Esophagus squamous epithelium (tissue), 5 donors: ENCODE measurements around the gene GLYATL1B. TPM values are rescaled to one million over a fixed set of nuclear protein-coding genes. Genes with fewer than 3 reads are reported as not detected.
"Not testable (repeated sequence)": the region's sequence is repeated elsewhere in the genome, so short reads cannot be mapped to it uniquely, and the experiment has no call there.

Experiments
- DNase-seq: peaks from one replicate; lab custom pipeline; 2025; lab: John Stamatoyannopoulos, UW
- H3K27ac ChIP-seq, 4 donors: fragments of 200-600 bp; sonication (generic); one replicate each; pipeline ENCODE4 v1.5.1; 2016 to 2019; ENCODE audit warnings: mild to moderate bottlenecking in 1 of 4
- H3K27me3 ChIP-seq, 4 donors: fragments of 200-600 bp; sonication (generic); 1 replicate in 3 of 4; 2 replicates in 1 of 4; pipeline versions ENCODE4 v1.5.1 to v1.6.0; 2017 to 2021; ENCODE audit warnings: antibody characterized with exemption in 1 of 4
- H3K36me3 ChIP-seq, 3 donors: fragments of 200-600 bp; sonication (generic); one replicate each; pipeline ENCODE4 v1.5.1; 2016 to 2019
- H3K4me1 ChIP-seq, 3 donors: fragments of 200-600 bp; sonication (generic); one replicate each; pipeline ENCODE4 v1.5.1; 2017 to 2019
- H3K4me3 ChIP-seq, 4 donors: fragments of 200-600 bp; sonication (generic); 1 replicate in 3 of 4; 2 replicates in 1 of 4; pipeline ENCODE4 v1.5.1; 2016 to 2019; ENCODE audit warnings: mild to moderate bottlenecking in 2 of 4, moderate library complexity in 1 of 4
- H3K9me3 ChIP-seq, 3 donors: fragments of 200-600 bp; sonication (generic); one replicate each; pipeline ENCODE4 v1.5.1; 2016 to 2019
- POLR2A ChIP-seq, 4 donors: fragments of 450-650 bp; IDR thresholded peaks; one replicate each; pipeline ENCODE4 v1.6.1; 2017; ENCODE audit warnings: antibody characterized with exemption in 4 of 4, mild to moderate bottlenecking in 4 of 4, moderate library complexity in 3 of 4
- WGBS, 2 donors: methylation state at CpG; one replicate each; pipeline ENCODE4 v1.1.5; 2018; 5-methylcytosine and 5-hydroxymethylcytosine counted together
- intact Hi-C: fragments of 100-400 bp; cut with DNase I; formaldehyde crosslinking; loops from one replicate; pipeline ENCODE4 v1.15.0; 2022
- total RNA-seq, 4 donors: library from RNA; depleted of rRNA; stranded (reverse); fragments of >200 nt; gene quantifications; one replicate each; pipeline ENCODE4 v1.1.0, GENCODE V29; 2016
- TF ChIP-seq, protein P1 (sequence below), 6 experiments: fragments of 450-650 bp in 4 of 6; fragments of 200-600 bp in 2 of 6; sonication (generic) in 2 of 6; IDR thresholded peaks; one replicate each; pipeline ENCODE4 v1.5.1; 2016 to 2019; ENCODE audit warnings: antibody characterized with exemption in 6 of 6, mild to moderate bottlenecking in 4 of 6, moderate library complexity in 4 of 6
- donor health status: DM: yes; HTN: yes; CAD: no.

Gene GLYATL1B, protein sequence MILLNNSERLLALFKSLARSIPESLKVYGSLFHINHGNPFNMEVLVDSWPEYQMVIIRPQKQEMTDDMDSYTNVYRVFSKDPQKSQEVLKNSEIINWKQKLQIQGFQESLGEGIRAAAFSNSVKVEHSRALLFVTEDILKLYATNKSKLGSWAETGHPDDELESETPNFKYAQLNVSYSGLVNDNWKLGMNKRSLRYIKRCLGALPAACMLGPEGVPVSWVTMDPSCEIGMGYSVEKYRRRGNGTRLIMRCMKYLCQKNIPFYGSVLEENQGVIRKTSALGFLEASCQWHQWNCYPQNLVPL
- not detected for total RNA-seq

DNA sequence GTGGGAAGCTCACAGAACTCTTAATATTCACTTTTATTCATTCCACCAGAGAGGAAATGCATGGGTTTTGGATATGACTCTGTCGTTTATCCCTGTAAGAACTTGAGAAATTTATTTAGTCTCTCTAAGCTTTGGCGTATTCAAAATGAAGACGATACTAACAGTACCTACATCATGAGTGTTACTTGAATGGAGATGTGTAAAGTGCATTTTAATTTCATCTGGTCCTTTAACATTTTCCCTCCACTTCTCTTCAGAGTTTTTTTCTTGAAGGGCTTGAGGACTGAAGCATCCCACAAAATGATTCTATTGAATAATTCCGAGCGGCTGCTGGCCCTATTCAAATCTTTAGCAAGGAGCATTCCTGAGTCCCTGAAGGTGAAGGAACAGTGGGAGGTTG lies at the start of gene GLYATL1B:
Gene GLYATL1B, plus strand, starts transcription at position 301 of the 400 bp plus-strand sequence. Its CDS starts 0 bp downstream, at position 301.
- H3K4me1 ChIP-seq, DNase-seq, H3K4me3 ChIP-seq, H3K9me3 ChIP-seq, H3K36me3 ChIP-seq, H3K27ac ChIP-seq, H3K27me3 ChIP-seq, intact Hi-C loops: not testable (repeated sequence)
- 80 to 86% methylated on average over 3 to 5 of the region's 5 CpGs for WGBS, 2 donors

DNA sequence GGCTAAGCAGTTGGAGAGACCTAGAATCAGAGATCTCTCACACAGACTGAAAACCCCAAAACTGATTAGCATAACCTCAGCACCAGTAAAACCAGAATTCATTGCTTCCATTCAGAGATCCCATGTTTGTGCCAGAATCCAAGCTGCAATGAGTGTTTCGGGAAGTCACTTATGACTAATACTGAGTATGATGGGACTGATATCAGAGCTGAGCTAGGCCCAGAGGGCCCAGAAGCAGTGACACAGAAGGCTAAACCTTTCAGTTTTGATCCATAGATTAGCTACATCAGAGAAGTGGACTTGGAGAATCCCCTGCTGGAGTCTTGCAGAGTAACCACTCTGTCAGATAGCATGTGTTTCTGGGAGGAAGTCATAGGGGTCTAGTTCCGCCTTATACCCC lies 49.6 kb upstream of the GLYATL1B start:
- H3K4me3 ChIP-seq, H3K27ac ChIP-seq, H3K4me1 ChIP-seq, H3K36me3 ChIP-seq, intact Hi-C loops, H3K27me3 ChIP-seq, DNase-seq, H3K9me3 ChIP-seq: not testable (repeated sequence)
- 82 to 83% methylated on average over 2 of the region's 2 CpGs for WGBS, 2 donors

DNA sequence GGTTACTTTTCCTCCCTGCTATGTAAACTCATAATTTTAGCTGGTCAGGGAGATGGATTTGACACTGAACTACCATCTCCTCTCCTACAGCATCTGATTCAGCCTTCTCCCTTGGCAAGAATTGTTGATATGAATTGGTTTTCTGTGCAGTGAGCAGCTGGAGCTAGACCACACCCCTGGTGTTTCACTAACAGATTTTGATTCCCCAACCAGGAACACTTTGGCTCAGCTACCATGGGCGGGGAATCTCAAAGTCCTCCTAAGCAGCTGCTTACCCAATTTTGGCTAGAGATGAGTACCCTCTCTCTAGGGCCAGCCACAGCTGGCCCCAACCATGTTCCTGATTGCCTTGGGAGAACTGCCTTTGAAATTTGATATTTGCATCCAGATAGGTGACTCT lies 48.7 kb upstream of the GLYATL1B start:
- H3K4me3 ChIP-seq, intact Hi-C loops, H3K9me3 ChIP-seq, DNase-seq, H3K27me3 ChIP-seq, H3K4me1 ChIP-seq, H3K27ac ChIP-seq, H3K36me3 ChIP-seq: not testable (repeated sequence)
- WGBS, 2 donors, result 83% methylated on average over 1 of the region's 1 CpG; no CpG with 5 or more reads in 1 of the 2 donors

DNA sequence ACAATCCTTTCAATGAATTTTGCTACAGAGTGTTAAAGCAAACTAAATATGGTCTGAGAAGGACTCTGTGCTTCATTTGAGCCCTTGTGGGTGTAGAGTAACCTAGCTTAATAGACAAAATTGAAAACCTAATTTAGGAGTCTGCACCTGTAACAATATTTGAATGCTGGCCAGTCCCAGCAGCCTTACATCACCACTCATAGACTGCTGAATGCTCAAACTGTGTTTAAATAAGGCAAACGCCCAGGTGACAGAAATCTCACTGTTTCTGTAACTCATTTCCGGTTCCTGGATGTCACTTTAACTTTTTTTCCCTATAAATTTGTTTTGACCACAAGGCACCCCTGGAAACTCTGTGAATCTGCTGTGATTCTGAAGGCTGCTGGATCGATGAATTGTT lies 45.5 kb upstream of the GLYATL1B start:
- no peak overlapping the region for H3K4me3 ChIP-seq
- no peaks in the 10 kb centered on the region for H3K4me1 ChIP-seq
- 37 to 44% methylated on average over 3 of the region's 3 CpGs for WGBS, 2 donors
- no peak for TF ChIP-seq POLR2A (IDR thresholded peaks at IDR 0.05)
- TF ChIP-seq, protein P1, sequence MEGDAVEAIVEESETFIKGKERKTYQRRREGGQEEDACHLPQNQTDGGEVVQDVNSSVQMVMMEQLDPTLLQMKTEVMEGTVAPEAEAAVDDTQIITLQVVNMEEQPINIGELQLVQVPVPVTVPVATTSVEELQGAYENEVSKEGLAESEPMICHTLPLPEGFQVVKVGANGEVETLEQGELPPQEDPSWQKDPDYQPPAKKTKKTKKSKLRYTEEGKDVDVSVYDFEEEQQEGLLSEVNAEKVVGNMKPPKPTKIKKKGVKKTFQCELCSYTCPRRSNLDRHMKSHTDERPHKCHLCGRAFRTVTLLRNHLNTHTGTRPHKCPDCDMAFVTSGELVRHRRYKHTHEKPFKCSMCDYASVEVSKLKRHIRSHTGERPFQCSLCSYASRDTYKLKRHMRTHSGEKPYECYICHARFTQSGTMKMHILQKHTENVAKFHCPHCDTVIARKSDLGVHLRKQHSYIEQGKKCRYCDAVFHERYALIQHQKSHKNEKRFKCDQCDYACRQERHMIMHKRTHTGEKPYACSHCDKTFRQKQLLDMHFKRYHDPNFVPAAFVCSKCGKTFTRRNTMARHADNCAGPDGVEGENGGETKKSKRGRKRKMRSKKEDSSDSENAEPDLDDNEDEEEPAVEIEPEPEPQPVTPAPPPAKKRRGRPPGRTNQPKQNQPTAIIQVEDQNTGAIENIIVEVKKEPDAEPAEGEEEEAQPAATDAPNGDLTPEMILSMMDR (IDR thresholded peaks at IDR 0.05), result no peak
- no peaks in the 10 kb centered on the region for H3K27me3 ChIP-seq
- no peak overlapping the region for H3K27ac ChIP-seq
- H3K36me3 ChIP-seq, result no peaks in the 10 kb centered on the region
- H3K9me3 ChIP-seq, result no peaks in the 10 kb centered on the region
- DNase-seq, result no peak
- intact Hi-C loops, result no loop called here

DNA sequence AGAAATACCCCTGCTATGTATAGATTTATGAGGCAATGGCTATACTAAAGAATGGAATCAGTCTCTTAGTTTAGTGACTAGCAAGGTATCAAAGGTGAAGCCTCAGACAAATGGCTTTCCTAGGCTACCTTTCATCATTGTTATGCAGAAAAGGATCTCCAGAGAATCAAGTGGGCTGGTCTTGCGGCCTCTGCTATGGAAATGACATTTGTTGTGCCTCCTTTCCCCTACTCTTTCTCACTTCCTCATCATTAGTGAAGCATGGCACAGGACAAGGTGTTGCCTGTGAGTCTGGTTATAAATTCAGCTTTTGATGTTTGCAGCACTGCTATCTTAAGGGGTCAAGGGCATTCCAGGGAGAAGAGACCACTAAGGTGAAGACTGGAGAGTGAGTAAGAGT lies 34.7 kb upstream of the GLYATL1B start:
- H3K27ac ChIP-seq, H3K27me3 ChIP-seq, H3K9me3 ChIP-seq, H3K4me1 ChIP-seq, intact Hi-C loops, H3K4me3 ChIP-seq, H3K36me3 ChIP-seq, DNase-seq: not testable (repeated sequence)
- WGBS, 2 donors, result 67 to 85% methylated on average over 1 of the region's 1 CpG

DNA sequence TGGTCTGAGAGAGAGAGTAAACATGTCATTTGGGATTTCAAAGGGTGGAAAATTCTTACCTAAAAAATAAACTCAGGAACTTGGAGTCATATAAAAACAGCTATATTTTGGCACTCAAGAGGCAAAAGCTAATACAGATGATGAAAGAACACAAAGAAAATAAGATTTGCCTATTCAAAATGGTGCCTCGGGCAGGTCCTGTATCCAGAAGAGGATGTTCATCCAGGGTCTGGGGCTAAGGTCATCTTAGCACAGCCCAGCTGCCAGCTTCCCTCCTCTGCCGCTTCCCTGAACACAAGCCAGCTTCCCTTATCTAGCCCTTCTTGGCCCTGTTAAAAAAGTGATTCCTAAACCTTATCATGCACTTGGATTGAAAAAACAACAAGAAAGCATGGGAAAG lies 33.8 kb upstream of the GLYATL1B start:
- 69 to 70% methylated on average over 2 of the region's 2 CpGs for WGBS, 2 donors
- H3K27ac ChIP-seq, intact Hi-C loops, H3K27me3 ChIP-seq, H3K9me3 ChIP-seq, DNase-seq, H3K4me3 ChIP-seq, H3K36me3 ChIP-seq, H3K4me1 ChIP-seq: not testable (repeated sequence)

DNA sequence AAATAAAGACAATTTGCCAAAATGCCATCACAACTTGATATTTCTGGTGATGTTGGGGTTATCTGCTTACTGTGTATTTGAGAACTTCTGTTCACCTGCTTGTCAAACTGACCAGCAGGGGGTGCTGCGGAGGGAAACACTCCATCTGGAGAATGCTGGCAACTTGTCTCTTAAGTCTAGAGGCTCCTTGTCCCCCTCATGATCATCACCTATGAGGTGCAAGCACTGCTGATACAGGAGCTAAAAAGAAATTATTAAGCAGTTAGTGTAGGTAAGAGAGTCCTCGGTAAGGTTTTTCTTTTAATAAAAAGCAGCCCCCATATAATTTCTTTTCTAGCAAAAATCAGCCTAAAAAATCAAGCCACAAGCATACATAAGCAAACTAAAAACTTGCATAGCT lies 32.7 kb upstream of the GLYATL1B start:
- DNase-seq, result no peak
- 24 to 37% methylated on average over 2 of the region's 2 CpGs for WGBS, 2 donors
- intact Hi-C loops, result no loop called here

More for the DNA sequence above, 32.7 kb upstream of the GLYATL1B start:
- Histone ChIP-seq H3K4me1 (peaks cover 0 to 8% (median 8%) of the 10 kb centered on the region in 3 donors), H3K4me3 (no peak overlapping the region), H3K36me3 (no peaks in the 10 kb centered on the region), H3K9me3 (no peaks in the 10 kb centered on the region), H3K27me3 (peaks cover 0 to 1% (median 0%) of the 10 kb centered on the region in 4 donors), H3K27ac (no peak overlapping the region)
- TF ChIP-seq, protein P1 (IDR thresholded peaks at IDR 0.05), result peak; percentile 28 to 62 (median 42)
- TF ChIP-seq POLR2A (IDR thresholded peaks at IDR 0.05), result no peak
